Activated CD4-positive, CD25-positive, alpha-beta regulatory T cell treated with anti-CD3 and anti-CD28 coated beads, Interleukin-2, amount 50 U/mL, for 72 hours (primary cell): ENCODE measurements around the gene EFEMP1.
"Not testable (repeated sequence)": the region's sequence is repeated elsewhere in the genome, so short reads cannot be mapped to it uniquely, and the experiment has no call there.

Experiments
- DNase-seq: peaks from one replicate; pipeline ENCODE4 v3.0.0; 2021

EFEMP1 gene

DNA sequence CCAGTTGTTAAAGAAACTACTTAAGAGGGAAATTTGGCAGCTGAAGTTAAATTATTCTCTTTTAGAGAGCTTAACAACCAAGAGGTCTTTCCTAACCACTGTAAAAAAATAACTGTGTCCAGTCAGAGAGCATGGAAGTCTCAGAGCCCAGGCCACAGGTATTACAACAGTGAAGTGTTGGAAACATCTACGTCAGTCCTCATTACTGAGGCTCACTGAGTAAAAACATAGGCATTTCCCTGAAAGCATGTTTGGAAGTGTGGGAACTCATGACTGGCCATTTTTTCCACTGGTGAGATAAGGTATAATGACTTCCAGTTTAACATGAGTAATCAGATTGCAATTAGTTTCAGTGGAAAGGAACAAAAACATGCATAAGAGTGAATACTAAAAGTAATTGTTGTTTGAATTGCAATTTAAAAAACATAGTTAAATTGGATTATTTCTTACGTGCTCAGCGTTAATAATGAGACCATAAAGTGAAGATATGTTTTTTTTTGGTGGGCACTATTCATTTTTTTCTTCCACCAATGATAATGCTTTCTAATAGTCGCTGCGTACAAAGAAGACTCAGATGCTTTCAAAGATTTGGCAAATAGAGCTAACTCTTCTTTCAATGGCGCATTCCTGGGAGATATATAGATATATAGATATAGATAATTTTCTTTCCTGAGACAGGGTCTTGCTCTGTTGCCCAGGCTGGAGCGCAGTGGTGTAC, 60.8 kb downstream of the EFEMP1 start:
- DNase-seq = no peak

- DNase-seq = no peak
Observed at GRCh38 chr2:55862246-55862645, 61.3 kb downstream of the EFEMP1 start.

DNA sequence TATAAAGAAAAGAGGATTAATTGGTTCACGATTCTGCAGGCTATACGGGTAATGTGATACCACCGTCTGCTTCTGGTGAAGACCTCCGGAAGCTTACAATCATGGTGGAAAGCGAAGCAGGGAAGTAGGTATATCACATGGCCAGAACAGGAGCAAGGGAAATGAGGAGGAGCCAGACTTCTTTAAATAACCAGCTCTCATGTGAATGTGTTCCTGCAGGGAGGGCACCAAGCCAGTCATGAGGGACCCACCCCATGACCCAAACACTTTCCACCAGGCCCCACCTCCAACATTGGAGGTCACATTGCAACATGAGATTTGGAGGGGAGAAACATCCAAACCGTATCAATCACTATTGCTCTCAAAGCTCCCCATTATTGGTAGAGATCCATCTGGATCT, 61.8 kb downstream of the EFEMP1 start:
- DNase-seq = no peak

GRCh38 chr2:55860832-55861231, 62.8 kb downstream of the EFEMP1 start:
- no peak for DNase-seq

- DNase-seq = no peak
Observed at GRCh38 chr2:55859875-55860274, 63.7 kb downstream of the EFEMP1 start.

- no peak for DNase-seq
Observed at GRCh38 chr2:55857766-55858165, 65.8 kb downstream of the EFEMP1 start.

- DNase-seq = no peak
Observed at GRCh38 chr2:55856936-55857335, 66.6 kb downstream of the EFEMP1 start.

DNA sequence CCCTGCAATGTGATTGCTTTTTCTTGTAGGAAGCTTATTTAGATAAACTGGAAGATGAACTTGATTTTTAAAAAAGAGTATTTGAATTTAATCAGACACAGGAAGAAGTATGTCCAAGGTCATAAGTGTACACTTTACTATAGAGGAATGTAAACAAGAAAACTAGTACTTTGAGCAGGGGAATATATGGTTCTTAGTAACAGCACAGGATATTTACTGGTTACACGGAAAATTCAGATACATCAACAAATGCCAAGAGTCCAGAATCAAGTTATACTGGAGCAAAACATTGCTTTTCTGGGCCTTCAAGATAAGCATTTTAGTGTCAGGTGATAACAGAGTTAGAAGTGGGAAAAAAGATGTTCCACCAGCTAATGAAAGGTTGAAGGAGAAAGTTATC, 75.5 kb downstream of the EFEMP1 start:
- no peak for DNase-seq

DNA sequence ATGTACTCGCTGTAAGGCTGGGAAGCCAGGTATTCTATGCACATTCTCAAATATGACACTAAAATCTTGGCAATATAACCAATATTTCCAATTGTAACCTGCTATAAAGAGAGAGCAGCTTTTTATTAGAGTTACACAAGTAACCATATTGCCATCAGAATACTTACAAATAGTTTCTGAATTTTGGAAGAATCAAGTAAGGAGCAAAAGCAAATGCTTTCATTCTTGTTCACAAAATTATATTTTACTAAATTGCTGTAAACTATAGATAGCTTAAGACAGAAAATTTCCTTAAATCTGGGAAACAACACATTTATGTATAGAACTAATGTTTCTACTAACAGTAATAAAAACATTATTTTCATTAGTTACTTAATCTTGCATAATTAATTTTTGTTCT, 77.2 kb downstream of the EFEMP1 start:
- DNase-seq = no peak

- DNase-seq = no peak
Observed at GRCh38 chr2:55844986-55845385, 78.6 kb downstream of the EFEMP1 start.

GRCh38 chr2:55843994-55844345, 79.6 kb downstream of the EFEMP1 start:
- no peak for DNase-seq

- no peak for DNase-seq
Observed at GRCh38 chr2:55843096-55843993, 80.2 kb downstream of the EFEMP1 start.

DNA sequence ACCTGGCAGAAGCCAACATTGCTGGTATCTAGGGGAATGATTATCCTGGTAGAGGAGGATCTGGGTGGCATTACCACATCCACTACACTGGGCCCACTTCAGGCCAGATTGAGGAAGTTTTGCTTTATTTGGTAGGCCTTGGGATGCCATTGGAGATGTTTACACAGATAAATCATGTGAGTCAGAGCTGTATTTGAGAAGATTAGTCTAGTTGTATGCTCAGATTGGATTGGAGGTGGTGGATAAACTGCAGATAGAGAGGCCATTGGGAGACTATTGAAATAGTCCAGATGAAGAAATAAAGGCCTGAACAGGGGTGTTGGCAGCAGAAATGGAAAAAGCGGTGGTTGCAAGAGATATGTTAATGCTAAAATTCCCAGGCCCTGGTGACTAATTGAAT, 81.5 kb downstream of the EFEMP1 start:
- DNase-seq = no peak

GRCh38 chr2:55840460-55840859, 83.1 kb downstream of the EFEMP1 start:
- no peak for DNase-seq

DNA sequence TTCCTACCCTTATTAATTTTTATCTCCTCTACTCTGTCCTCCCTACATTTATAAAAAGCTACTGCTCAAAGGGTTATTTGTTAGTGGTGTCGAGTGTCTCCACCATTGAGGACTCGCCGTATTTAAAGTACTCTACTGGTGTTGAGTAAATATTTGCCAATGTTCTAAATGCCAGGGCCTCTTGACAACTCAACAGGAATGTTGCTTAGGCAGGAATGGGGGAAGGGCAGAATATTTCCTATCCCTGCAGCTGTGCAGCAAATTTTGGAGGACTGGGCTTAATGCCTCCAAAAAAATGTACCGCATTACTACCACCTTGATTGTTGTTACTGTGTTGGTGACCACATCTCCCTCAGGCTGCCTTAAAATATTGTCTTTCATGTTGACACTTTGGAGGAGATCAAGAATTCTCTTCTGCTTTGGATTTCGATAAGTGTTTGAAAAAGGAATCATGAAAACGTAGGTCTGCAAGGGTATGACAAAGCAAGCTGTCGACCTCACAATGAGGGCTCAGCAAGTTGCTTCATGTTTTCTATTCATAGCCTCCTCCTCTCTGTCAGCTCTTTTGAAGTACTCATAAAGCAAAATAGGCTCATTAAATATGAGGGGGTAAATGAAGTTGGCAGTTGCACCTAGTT, 84.3 kb downstream of the EFEMP1 start:
- DNase-seq = no peak

GRCh38 chr2:55838653-55839052, 84.9 kb downstream of the EFEMP1 start:
- no peak for DNase-seq

- DNase-seq = not testable (repeated sequence)
Observed at GRCh38 chr2:55838117-55838516, 85.5 kb downstream of the EFEMP1 start.

- DNase-seq = no peak
Observed at GRCh38 chr2:55837073-55837472, 86.5 kb downstream of the EFEMP1 start.

DNA sequence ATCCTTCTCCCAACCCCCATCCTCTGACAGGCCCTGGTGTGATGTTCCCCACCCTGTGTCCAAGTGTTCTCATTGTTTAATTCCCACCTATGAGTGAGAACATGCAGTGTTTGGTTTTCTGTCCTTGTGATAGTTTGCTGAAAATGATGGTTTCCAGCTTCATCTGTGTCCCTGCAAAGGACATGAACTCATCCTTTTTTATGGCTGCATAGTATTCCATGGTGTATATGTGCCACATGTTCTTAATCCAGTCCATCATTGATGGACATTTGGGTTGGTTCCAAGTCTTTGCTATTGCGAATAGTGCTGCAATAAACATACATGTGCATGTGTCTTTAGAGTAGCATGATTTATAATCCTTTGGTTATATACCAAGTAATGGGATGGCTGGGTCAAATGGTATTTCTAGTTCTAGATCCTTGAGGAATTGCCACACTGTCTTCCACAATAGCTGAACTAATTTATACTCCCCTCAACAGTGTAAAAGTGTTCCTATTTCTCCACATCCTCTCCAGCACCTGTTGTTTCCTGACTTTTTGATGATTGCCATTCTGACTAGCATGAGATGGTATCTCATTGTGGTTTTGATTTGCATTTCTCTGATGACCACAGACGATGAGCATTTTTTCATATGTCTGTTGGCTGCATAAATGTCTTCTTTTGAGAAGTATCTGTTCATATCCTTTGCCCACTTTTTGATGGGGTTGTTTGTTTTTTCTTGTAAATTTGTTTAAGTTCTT, 91.7 kb downstream of the EFEMP1 start:
- DNase-seq = not testable (repeated sequence)

GRCh38 chr2:55827855-55828254, 95.7 kb downstream of the EFEMP1 start:
- DNase-seq = no peak

GRCh38 chr2:55827428-55827827, 96.2 kb downstream of the EFEMP1 start:
- not testable (repeated sequence) for DNase-seq

DNA sequence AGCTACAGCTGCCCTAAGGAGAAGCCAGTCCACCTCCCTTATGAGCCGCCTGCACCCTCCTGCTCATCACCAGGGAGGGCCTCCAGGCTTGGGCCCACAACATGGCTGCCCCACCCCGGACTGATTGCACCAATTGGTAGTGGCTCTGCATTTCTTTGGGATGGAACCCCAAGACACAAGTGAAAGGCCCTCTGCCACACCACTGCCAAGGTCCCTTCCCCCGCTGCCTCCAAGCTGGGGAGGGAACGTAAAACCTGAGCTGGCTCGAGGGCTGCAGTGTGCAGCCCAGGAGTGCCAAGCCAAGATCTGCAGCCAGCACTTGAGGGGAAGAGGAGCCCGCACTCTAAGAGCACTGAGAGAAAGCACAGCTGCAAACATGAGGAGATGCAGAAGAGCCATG, 97.3 kb downstream of the EFEMP1 start:
- DNase-seq = no peak

- no peak for DNase-seq
Observed at GRCh38 chr2:55824551-55825096, 99.0 kb downstream of the EFEMP1 start.
